Chondrocyte (in vitro differentiated cells): ENCODE results near the gene SPEG. TPM values are rescaled to one million over a fixed set of nuclear protein-coding genes. Genes with fewer than 3 reads are reported as not detected.
A peak's percentile ranks its signal among the peaks of the same experiment; 100 is the strongest.

ENCODE experiments used
- DNase-seq: peaks from one replicate; pipeline ENCODE4 v3.0.0; 2021; ENCODE audit warnings: mixed read lengths, low spot score
- H3K27ac Mint-ChIP-seq: one replicate; pipeline ENCODE4 v1.8.0; 2021; ENCODE audit warnings: mild to moderate bottlenecking, moderate library complexity, mixed read lengths; ENCODE audit not compliant: unreplicated experiment
- H3K27me3 Mint-ChIP-seq: 2 replicates; pipeline ENCODE4 v1.8.0; 2021; ENCODE audit warnings: low read depth, mixed read lengths
- H3K36me3 Mint-ChIP-seq: 2 replicates; pipeline ENCODE4 v1.8.0; 2021; ENCODE audit warnings: low read depth, mixed read lengths
- H3K4me1 Mint-ChIP-seq: 2 replicates; pipeline ENCODE4 v1.8.0; 2021; ENCODE audit warnings: low read depth, mild to moderate bottlenecking, mixed read lengths
- H3K4me3 Mint-ChIP-seq: one replicate; pipeline ENCODE4 v1.8.0; 2021; ENCODE audit warnings: mild to moderate bottlenecking, moderate library complexity, mixed read lengths; ENCODE audit not compliant: unreplicated experiment
- H3K9me3 Mint-ChIP-seq: 2 replicates; pipeline ENCODE4 v1.8.0; 2021; ENCODE audit warnings: low read depth, mixed read lengths
- total RNA-seq: library from RNA; stranded (reverse); gene quantifications from 3 replicates; pipeline ENCODE4 v1.2.1, GENCODE V29; 2021
- TF ChIP-seq, protein P1 (sequence below): fragments of 200-600 bp; sonication (generic); IDR thresholded peaks from 2 replicates; pipeline ENCODE4 v1.5.0; 2021; ENCODE audit warnings: antibody characterized with exemption, mild to moderate bottlenecking, moderate library complexity

The SPEG gene
- total RNA-seq, 1 donor from 2014 or later = 94.9 TPM

DNA sequence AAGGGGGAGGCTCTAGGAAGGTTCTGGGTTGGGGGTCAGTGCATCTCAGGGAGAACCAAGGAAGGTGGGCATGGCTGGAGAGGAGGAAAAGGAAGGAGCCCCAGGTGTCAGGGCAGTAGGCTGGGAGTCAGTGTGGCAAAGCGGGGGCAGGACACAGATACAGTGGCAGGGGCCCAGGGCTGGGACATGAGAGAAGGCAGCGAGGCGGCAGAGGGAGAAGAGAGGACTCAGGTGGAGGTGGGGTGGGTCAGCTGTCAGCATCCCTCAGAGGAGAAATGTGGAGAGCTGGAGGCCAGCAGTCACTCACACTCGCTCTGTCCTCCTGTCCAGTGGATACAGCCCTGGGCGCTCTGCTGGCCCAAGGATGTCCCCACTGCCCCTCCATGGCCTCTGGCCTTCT, 58.4 kb downstream of the SPEG start:
- Mint-ChIP-seq H3K9me3 (no peaks in the 10 kb centered on the region), H3K27me3 (no peaks in the 10 kb centered on the region), H3K4me1 (peaks cover 26% of the 10 kb centered on the region), H3K27ac (no peak overlapping the region), H3K36me3 (peaks cover 10% of the 10 kb centered on the region), H3K4me3 (no peak overlapping the region)
- no peak for DNase-seq
- TF ChIP-seq, protein P1, sequence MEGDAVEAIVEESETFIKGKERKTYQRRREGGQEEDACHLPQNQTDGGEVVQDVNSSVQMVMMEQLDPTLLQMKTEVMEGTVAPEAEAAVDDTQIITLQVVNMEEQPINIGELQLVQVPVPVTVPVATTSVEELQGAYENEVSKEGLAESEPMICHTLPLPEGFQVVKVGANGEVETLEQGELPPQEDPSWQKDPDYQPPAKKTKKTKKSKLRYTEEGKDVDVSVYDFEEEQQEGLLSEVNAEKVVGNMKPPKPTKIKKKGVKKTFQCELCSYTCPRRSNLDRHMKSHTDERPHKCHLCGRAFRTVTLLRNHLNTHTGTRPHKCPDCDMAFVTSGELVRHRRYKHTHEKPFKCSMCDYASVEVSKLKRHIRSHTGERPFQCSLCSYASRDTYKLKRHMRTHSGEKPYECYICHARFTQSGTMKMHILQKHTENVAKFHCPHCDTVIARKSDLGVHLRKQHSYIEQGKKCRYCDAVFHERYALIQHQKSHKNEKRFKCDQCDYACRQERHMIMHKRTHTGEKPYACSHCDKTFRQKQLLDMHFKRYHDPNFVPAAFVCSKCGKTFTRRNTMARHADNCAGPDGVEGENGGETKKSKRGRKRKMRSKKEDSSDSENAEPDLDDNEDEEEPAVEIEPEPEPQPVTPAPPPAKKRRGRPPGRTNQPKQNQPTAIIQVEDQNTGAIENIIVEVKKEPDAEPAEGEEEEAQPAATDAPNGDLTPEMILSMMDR = no peak

DNA sequence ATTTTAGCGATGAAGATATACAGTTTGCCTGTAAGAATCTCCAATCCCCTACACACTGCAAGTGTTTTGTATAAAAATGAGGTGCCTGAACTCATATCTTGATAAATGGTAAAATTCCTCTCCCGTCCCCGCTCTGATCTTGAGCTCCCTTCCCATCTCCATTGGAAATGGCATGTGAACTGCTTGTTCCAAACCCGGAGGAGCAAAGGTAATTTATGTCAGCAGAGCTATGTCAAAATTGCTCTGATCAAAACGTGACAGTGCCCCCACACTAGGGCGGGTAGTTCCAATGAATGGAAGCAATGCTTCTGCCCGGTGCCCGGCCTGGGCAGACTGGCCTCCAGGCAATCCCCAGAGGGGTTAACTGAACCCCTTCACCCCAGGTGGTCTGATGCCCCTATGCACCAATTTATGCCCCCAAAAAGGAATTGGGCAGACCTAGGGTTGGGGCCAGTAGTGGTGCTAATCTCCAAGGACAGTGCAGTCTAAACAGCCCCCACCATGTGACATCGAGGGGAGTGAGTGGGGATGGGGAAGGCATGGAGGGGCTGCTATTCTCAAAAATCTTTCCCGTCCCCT, 60.4 kb downstream of the SPEG start:
- TF ChIP-seq, protein P1 = peak; percentile 84
- no peak for DNase-seq
- Mint-ChIP-seq H3K27me3 (no peaks in the 10 kb centered on the region), H3K4me3 (no peak overlapping the region), H3K27ac (no peak overlapping the region), H3K9me3 (no peaks in the 10 kb centered on the region), H3K36me3 (peaks cover 10% of the 10 kb centered on the region), H3K4me1 (peaks cover 42% of the 10 kb centered on the region)

DNA sequence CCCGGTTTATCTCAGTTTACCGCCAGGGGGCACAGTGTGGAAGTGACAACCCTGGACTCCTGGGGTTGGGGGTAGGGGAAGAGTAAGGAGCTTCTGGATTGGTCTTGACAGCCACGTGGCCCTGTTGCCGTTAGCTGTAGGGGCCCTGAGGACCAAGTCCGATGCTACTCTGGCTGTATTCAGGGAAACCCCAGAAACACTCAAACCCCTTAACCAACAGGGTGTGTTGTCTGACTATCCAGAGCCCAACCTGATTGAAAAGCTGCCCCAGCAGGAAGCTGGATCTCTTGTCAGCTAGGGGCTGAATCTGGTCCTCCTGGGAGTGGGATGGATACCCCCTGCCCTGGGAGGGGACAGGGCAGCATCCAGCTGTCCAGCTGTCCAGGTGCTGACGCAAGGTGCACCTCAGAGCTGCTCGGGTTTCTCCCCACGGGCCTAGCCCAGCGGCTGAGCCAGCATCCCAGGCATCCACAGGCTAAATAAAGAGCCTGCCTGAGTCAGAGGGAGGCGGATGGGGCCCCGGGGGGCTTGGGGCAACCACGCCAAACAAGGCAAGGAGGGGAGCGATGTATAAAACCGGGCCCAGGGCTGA, 61.0 kb downstream of the SPEG start:
- Mint-ChIP-seq H3K9me3 (no peaks in the 10 kb centered on the region), H3K36me3 (peaks cover 8% of the 10 kb centered on the region), H3K27ac (no peak overlapping the region), H3K27me3 (no peaks in the 10 kb centered on the region), H3K4me1 (peaks cover 48% of the 10 kb centered on the region), H3K4me3 (no peak overlapping the region)
- TF ChIP-seq, protein P1 = peak; percentile 53
- DNase-seq = no peak

GRCh38 chr2:219496247-219496824, 61.7 kb downstream of the SPEG start:
- H3K36me3 Mint-ChIP-seq = peaks cover 8% of the 10 kb centered on the region
- H3K4me1 Mint-ChIP-seq = peaks cover 54% of the 10 kb centered on the region
- TF ChIP-seq, protein P1 = no peak
- no peak for DNase-seq
- H3K27ac Mint-ChIP-seq = peak overlapping the region; percentile 36
- no peaks in the 10 kb centered on the region for H3K27me3 Mint-ChIP-seq
- no peaks in the 10 kb centered on the region for H3K9me3 Mint-ChIP-seq
- no peak overlapping the region for H3K4me3 Mint-ChIP-seq

DNA sequence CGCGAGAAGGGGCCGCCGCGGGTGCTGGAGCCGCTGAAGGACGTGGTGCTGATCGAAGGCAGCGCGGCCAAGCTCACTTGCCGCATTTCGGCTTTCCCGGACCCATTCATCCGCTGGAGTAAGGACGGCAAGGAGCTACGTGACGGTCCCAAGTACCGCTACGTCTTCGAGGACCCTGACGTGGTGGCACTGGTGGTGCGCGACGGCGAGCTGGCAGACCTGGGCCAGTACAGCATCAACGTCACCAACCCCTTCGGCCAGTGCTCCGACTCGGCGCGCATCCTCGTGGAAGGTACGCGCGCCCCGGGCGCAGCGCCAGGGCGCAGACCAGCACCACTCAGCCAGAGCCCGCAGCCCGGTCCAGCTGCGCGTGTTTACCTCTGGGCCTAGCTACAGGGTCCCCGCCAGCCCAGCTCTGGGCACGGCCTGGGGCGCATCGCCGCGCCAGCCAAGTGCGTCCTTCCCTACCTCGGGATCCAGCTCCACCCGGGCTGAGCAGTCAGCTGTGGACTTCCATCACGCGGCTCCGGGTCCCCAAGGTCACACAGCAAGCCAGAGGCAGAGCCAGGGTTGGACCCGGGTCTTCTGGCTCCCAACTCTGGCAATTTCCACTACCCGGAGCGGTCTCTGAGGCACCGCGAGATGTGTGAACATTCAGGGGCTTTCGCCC, 62.3 kb downstream of the SPEG start:
- no peak for DNase-seq
- TF ChIP-seq, protein P1 = no peak
- Mint-ChIP-seq H3K27me3 (no peaks in the 10 kb centered on the region), H3K4me1 (peaks cover 56% of the 10 kb centered on the region), H3K4me3 (peak overlapping the region; percentile 88), H3K9me3 (no peaks in the 10 kb centered on the region), H3K27ac (no peak overlapping the region), H3K36me3 (peaks cover 6% of the 10 kb centered on the region)
